Spleen (tissue), 7 donors: ENCODE results near the gene NXPE3.

ENCODE experiments used
- POLR2AphosphoS5 ChIP-seq, 3 donors: sonication (generic); formaldehyde crosslinking; IDR thresholded peaks; one replicate each; pipeline ENCODE4 v1.5.1; 2017; ENCODE audit warnings: antibody characterized with exemption in 3 of 3
- TF ChIP-seq, protein P1 (sequence below), 11 experiments: fragments of 200-600 bp in 7 of 11; fragments of 450-650 bp in 4 of 11; sonication (generic) in 4 of 11; IDR thresholded peaks in 8 of 11; conservative IDR thresholded peaks in 3 of 11; 1 replicate in 7 of 11; 2 replicates in 4 of 11; pipeline versions ENCODE4 v1.4.0 to v1.8.0; 2016 to 2021; ENCODE audit warnings: antibody characterized with exemption in 11 of 11, inconsistent platforms in 4 of 11, mild to moderate bottlenecking in 1 of 11
- donor health status: DM: no; HTN: no; CAD: no; lungs with moderate emphysema.
- donor health status: DM: no; HTN: no; CAD: no.
- donor health status: DM: no; HTN: no; CAD: no.

DNA sequence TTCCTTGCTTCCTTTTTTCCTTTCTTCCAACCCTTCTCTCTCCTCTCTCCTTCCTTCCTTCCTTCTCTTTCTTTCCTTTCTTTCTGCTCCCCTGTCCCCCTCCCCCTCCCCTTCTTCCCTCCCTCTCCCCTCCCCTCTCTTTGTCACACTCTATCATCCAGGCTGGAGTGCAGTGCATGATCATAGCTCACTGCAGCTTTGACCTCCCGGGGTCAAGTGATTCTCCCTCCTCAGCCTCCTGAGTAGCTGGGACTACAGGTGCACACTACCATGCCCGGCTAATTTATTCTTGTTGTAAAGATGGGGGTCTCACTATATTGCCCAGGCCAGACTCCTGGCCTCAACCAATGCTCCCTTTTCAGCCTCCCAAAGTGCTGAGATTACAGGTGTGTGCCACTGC is 89.0 kb downstream of the NXPE3 start:
- no peak for TF ChIP-seq POLR2AphosphoS5 (IDR thresholded peaks at IDR 0.05)
- TF ChIP-seq, protein P1, sequence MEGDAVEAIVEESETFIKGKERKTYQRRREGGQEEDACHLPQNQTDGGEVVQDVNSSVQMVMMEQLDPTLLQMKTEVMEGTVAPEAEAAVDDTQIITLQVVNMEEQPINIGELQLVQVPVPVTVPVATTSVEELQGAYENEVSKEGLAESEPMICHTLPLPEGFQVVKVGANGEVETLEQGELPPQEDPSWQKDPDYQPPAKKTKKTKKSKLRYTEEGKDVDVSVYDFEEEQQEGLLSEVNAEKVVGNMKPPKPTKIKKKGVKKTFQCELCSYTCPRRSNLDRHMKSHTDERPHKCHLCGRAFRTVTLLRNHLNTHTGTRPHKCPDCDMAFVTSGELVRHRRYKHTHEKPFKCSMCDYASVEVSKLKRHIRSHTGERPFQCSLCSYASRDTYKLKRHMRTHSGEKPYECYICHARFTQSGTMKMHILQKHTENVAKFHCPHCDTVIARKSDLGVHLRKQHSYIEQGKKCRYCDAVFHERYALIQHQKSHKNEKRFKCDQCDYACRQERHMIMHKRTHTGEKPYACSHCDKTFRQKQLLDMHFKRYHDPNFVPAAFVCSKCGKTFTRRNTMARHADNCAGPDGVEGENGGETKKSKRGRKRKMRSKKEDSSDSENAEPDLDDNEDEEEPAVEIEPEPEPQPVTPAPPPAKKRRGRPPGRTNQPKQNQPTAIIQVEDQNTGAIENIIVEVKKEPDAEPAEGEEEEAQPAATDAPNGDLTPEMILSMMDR (IDR thresholded peaks at IDR 0.05 in 8 of 11, conservative IDR thresholded peaks at IDR 0.05 in 3 of 11): no peak
